Stimulated activated CD8-positive, alpha-beta memory T cell treated with anti-CD3 and anti-CD28 coated beads, Interleukin-15, amount 100 ng/mL, for 1 hour (primary cell): ENCODE data around the gene USO1.
"Not testable (repeated sequence)": the region's sequence is repeated elsewhere in the genome, so short reads cannot be mapped to it uniquely, and the experiment has no call there.

ENCODE experiments used
- DNase-seq: peaks from one replicate; pipeline ENCODE4 v3.0.0-alpha.2; 2020; ENCODE audit warnings: low read depth

Gene USO1

DNA sequence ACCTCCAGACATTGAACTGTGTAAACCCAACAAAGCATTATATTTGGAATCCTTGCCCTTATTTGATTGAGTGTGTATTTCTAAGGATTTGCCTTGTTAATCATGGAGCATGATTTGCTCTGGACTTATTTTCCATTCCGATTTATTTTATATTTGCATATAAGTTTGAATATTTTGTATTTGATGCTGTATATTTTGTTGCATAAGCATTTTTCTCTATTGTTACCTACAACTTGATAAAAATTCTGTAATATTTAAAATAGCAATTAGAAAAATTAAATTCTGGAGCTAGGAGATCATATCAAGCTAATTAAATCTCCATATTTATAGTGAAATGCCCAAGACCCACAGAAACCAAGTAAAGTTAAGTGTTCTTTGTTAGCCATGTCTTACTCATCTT lies 47.2 kb downstream of the USO1 start:
- DNase-seq = no peak

DNA sequence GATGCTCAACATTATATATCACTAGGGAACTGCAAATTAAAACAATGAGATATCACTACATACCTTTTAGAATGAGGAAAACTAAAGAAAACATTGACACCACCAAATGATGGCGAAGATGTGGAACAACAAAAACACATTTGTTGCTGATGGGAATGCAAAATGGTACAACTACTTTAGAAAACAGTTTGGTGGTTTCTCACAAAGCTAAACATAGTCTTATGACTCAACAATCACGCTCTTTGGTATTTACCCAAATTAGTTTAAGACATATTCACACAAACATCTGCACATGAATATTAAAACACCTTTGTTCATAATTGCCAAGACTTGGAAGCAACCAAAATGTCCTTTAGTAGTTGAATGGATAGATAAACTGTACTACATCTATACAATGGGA lies 53.2 kb downstream of the USO1 start:
- DNase-seq = no peak

DNA sequence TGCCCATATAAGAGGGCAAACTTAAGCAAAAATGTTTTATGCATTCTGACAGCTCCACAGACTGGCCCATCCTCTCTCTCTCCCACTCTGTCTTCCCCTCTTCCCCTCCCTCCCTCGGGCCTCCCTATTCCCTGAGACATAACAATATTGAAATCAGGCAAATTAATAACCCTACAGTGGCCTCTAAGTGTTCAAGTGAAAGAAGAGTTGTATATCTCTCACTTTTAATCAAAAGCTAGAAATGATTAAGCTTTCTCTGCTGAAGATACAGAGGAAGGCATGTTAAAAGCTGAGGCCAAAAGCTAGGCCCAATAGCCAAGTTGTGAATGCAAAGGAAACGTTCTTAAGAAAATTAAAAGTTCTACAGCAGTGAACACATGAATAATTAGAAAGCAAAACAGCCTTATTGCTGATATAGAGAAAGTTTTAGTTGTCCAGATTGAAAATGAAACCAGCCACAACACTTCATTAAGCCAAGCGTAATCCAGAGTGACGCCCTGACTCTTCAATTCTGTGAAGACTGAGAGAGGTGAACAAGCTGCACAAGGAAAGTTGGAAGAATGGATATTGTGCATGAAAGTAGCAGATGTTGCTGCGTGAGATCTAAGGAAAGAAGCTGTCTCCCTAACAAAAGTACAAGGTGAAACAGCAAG lies 54.9 kb downstream of the USO1 start:
- no peak for DNase-seq

DNA sequence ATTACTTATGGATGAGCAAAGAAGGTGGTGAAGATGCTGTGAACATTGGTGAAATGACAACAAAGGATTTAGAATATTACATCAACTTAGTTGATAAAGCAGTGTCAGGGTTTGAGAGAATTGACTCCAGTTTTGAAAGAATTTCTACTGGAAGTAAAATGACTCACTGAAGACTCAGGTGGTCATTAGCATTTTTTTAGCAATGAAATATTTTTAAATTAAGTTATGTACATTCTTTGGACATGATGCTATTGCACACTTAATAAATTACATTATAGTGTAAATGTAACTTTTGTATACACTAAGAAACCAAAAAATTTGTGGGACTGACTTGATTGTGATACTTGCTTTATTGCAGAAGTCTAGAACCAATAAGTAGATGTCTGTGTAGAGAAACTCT lies 56.9 kb downstream of the USO1 start:
- no peak for DNase-seq

DNA sequence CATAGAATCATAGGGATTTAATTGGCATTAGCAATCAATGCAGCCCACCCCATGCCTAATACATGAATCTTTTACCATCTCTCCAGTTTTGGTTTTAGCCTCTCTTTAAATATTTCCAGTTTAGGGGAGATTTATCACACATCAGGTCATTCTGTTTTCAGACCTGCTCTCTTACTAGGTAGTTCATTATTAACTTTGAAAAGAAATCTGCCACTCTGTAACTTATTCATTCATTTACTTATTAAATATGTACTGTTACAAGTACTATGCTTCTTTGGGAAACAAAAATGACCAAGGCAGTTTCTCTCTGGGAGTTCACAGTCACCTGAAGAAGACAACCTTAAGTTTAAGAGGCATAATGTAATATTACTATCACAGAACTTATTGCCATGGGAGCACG lies 62.1 kb downstream of the USO1 start:
- no peak for DNase-seq

DNA sequence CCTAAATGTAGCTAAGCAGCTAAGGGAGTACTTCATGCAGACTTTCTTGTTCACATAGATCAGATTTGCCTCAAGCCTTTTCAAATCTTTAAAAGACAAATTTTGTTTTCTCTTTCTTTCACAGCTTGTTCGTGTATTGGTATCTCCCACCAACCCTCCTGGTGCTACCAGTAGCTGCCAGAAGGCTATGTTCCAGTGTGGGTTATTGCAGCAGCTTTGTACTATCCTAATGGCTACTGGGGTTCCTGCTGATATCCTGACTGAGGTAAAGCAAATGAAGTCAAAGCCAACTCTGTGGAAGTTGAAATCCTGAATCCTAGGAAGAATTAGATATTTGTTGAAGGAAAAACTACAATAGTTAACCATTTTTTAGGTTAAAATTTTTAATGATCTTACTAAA lies 62.6 kb downstream of the USO1 start:
- DNase-seq = no peak

DNA sequence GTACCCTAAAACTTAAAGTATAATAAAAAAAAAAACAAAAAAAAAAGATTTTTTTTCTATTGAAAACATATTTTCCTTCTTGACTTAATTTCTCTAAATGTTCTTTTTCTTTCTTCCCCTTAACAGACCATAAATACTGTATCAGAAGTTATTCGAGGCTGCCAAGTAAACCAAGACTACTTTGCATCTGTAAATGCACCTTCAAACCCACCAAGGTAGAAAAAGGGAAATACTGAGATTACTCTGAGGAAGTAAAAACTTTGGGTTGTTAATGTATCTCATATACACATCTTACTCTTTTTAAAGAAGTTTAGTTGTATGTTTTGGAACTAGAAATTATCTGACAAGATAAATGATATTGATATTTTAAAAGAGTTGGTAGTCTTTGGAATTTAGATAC lies 65.6 kb downstream of the USO1 start:
- no peak for DNase-seq

DNA sequence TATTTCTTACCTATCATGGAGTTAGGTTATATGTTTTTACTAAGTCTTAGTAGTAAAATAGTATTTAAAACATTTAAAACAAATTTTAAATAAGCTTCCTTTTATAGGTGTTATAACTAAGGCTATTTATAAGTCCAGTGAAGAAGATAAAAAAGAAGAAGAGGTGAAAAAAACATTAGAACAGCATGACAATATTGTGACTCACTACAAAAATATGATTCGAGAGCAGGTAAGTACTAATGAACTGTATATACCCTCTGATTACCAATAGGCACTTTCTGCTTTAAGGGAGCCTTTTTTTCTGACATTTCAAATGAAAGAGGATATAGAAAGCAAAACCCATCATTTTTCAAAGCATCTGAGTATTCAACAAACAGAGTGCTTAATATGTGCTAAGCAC lies 76.6 kb downstream of the USO1 start:
- no peak for DNase-seq

DNA sequence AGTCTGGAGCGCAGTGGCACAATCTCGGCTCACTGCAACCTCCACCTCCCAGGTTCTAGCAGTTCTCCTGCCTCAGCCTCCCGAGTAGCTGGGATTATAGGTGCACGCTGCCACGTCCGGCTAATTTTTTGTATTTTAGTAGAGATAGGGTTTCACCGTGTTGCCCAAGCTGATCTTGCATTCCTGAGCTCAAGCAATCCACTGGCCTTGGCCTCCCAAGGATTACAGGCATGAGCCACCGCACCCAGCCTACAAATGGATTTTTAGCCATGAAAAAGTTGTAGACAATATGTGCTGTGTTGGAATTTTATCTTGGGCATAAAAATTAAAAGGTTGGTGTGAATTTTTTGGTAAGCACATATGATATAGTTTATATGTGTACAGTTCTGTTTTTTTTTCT lies 81.7 kb downstream of the USO1 start:
- not testable (repeated sequence) for DNase-seq

DNA sequence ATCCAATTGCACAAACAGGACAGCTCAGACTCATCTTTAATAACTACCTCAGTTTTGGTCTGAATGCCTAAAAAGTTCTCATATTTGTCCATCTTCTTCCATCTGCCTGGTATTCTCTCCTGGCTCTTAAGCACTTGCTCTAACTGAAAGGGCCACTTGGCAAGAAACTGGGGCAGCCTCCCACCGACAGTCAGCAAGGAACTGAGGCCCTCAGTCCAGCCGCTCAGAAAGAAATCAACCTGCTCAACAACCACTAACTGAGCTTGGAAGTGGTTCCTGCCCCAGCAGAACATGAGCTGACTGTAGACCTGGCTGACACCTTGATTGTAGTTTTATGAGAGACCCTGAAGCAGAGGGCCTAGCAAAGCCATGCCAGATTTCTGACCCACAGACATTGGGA lies 93.5 kb downstream of the USO1 start:
- no peak for DNase-seq

DNA sequence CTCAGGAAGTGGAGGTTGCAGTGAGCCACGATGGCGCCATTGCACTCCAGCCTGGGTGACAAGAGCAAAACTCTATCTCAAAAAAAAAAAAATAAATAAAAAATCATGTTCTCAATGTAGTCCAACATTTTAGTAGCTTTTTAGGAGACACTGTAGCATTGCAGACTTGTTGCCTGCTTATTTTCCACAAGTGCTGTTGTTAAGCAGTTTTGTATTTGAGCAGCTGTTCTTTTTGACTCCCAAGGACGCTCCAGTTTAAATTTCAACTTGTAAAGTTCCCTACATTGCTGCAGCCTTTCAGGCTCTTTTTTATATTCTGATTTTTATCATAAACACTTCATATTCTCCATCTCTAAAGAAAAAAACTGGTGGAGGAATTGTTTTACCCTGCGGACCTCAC lies 94.7 kb downstream of the USO1 start:
- no peak for DNase-seq

DNA sequence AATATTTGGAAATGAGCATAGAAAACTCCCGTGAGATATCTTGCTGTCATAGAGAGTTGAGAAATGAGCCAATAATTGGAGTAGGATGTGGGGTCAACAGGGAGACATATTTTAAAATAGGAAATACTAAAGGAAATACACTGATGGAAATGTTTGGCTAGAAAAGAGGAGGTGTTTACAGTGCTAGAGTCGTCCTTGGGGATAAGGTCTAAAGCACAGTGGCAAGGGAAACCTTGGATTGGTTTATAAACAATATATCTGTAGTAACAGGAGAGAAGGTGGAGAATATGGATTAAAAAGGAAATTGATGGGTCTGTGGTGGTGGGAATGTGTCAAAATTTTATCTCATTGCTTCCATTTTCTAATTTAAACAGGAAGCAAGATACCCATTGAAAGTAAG lies 95.8 kb downstream of the USO1 start:
- DNase-seq = no peak

DNA sequence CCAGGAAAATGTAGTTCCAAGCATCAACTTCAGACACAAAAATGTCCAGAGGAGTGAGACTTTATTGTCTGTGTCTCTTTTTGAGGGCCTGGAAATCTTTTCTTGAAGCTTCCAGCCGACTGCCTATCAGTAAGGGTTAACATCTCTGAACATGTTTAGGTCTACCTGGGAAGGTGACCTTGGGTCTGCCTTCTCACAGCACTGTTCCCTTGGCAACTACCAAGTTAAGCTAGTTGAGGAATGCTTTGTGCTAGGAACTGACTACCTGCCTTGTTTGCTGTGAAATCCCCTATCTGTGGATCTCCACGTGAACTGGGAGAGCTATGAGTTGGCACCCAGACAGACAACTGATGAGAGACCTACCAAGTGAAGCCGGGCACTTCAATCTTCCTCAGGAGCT lies 96.3 kb downstream of the USO1 start:
- DNase-seq = no peak

DNA sequence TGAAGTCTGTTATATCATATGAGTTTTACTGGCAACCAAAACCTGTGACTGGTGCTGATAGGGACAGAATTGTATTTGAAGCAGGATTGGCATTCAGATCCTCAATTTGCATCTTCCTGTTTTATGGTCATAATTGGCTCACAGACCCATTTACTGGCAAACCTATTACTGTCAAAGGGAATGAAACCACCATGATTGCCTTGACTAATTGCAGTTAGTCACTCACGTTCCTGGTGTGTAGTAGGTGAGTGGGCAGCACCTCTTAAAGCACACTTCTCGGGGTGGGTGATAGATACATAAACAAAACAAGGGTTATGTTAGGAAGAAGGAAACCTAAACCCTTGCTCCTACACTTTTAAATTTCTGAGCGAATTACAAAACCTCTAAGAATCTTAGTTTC lies 96.8 kb downstream of the USO1 start:
- no peak for DNase-seq

DNA sequence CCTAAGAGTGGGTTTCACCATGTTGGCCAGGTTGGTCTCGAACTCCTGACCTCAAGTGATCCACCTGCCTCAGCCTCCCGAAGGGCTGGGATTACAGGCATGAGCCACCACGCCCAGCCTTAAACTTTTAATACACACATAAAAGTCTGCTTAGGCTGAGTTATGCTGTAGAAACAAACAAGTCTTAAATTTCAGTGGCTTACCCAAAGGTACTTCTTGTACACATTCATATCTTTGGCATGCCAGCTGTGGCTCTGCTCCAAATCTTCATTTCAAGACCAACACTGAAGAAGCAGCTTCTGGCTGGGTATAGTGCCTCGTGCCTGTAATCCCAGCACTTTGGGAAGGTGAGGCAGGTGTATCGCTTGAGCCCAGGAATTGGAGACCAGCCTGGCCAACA lies 97.6 kb downstream of the USO1 start:
- no peak for DNase-seq

DNA sequence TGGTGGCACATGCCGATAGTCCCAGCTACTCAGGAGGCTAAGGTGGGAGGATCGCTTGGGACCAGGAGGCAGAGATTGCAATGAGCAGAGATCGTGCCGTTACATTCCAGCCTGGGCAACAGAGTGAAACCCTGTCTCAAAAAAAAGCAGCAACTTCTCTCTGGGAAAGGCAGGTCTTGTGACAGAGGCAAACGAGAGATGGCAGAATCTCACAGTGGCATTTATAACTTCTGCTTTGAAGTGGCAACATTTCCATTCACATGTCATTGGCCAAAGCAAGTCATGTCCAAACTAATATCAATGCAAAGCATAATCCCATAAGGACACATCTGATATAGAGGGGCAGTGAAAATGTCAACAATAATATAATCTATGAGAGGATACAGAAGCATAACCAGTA lies 98.0 kb downstream of the USO1 start:
- DNase-seq = no peak

DNA sequence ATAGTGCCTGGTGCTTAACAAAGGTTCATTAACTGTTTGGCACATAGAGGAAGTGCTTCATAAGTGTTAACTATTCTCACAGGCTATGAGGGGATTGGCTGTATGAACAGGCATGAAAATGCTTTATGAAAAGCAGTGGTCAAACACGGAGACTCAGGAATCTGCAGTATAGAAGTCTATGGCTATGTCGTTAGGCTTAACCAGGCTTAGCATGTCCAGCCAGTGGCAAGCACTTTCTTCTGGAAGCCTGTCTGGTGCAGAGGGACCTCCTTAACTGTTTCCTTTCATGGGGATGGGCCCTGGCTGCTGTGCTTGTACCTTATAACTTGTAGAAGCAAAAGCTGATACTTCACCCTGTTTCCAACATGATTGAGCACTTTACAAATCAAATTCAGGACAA lies 99.4 kb downstream of the USO1 start:
- no peak for DNase-seq

DNA sequence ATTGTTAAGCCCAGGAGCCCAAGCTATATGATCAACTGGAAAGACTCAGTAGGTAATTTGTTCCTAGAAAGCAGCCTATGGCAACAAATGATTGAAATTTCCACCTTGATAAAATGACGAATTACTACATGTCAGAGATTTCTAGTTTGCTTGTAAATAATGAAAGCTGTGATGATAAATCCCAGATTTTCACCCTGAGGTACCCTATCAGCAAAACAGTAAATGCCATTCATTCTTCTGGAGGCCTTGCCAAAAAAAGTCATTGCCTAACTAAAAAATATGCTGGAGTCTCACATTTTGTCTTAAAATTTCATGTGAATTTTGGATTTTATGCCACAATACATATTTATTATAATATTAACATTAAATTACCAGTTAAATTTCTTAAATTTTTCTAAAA lies 106.5 kb downstream of the USO1 start:
- no peak for DNase-seq

DNA sequence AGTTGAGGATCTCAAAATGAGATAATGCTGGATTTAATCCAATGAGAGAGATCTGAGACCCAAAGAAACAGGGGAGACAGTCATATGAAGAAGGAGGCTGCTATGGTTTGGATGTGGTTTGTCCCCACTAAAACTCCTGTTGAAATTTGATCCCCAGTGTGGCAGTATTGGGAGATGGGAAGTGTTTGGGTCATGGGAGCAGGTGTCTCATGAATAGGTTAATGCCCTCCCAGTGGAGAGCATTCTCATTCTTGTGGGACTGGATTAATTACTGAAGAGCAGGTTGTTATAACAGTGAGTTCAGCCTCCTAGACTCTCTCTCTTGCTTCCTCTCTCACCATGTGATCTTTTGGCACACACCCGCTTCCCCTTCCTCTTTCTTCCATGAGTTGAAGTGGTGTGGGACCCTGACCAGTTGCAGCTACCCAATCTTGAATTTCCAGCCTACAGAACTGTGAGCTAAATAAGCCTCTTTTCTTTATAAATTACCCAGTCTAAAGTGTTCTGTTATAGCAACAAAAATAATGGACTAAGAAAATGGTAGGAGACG lies 107.6 kb downstream of the USO1 start:
- no peak for DNase-seq

DNA sequence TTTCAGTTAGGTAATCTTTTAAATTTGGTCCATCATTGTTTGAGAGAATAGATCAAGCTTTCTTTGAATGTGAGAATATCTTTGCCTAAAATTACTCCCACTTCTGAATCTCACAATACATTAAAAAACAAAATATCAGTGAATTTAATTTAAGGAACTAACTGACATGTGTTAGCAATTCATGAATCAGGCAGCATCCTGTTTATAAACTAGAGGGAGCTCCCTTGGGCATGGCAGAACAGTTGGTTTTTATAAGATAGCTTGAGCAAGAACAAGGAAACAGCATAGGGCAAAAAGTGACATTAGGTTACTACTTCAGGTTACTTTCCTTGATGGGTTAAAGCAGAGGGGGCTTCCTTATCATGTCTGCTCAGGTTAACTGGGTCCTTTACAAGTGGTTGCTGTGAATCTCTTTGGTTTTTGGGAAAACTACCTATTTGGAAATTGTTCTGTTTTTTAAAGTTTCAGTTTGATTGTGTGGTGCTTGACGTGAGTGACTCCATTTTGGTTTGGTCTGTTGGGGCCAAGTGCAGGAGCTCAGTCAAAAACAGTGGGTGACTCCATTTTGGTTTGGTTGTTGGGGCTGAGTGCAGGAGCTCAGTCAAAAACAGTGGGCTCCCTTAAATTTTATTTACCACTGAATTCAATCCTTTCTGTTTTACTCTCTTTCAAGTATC lies 109.9 kb downstream of the USO1 start:
- no peak for DNase-seq

DNA sequence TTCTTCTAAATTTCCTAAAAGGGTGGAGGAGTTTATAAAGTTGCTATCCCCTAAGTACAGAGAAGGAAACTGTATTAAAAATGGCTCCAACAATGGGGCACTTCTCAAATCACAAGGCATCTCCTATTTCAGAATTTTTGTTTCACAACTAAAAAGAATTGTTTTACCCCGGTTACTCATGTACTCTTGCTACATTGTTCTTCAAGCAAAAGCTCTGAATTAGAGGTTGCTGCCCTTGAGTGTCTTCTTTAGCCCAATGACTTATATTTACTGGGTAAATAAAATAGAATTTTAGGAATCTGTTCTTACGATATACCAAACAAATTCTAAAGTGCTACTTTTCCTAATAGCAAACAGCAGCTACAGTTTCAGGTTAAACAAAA lies 110.4 kb downstream of the USO1 start:
- DNase-seq = no peak

DNA sequence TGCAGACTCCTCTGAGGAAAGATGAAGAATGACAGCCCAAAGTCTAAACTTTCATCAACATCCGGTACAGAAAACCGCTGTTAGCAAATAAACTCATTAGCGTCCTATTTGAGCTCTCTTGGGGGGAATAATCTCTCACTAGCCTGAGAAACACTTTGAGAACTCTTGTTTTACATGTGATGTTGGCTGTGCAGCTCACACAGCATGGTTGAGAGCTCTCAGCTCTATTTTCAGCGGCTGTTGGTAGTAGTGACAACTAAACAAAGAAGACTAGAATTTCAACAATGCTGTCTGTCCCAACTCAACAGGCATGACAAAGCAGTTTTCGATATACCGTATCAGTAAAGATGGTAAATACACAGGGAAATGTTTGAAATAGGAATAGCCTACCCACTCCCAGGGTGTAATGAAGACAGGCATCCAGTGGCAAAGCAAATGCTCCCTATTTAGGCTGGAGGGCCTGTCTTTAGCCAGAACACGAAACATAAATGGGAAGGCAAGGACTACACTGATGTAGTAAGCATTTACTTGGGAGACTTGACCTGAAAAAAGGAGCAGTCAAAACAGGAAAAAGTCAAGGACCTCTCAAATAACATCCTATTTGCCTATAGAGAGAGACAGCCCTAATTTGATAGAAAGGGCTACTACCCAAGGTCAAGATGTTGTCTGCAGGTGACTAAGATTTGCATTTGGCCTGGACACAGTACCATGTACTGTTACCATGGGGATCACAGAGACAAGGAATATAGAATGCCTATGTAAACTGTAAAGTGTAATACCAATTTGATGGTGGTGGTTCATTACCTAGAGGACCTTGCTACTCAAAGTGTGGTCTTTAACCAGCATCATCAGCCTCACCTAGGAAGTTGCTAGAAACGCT lies 117.5 kb downstream of the USO1 start:
- no peak for DNase-seq

DNA sequence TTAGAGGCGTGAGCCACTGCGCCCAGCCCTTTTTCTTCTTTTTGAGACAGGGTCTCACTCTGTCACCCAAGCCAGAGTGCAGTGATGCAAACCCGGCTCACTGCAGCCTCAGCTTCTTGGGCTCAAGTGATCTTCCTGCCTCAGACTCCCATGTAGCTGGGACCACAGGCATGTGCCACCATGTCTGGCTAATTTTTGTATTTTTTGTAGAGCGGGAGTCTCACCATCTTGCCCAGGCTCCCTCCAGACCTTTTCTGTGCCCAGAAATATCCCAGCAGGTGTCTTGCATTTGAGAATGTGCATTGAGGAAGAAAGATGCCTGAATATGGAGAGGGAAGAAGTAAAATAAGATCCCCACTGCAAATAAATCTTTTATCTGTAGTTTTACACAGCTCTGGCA lies 119.2 kb downstream of the USO1 start:
- no peak for DNase-seq
